ENCODE data around the gene C10orf120. TPM values are rescaled to one million over a fixed set of nuclear protein-coding genes. Genes with fewer than 3 reads are reported as not detected.

Gene C10orf120
- total RNA-seq, 1 donor from 2014 or later: not detected

DNA sequence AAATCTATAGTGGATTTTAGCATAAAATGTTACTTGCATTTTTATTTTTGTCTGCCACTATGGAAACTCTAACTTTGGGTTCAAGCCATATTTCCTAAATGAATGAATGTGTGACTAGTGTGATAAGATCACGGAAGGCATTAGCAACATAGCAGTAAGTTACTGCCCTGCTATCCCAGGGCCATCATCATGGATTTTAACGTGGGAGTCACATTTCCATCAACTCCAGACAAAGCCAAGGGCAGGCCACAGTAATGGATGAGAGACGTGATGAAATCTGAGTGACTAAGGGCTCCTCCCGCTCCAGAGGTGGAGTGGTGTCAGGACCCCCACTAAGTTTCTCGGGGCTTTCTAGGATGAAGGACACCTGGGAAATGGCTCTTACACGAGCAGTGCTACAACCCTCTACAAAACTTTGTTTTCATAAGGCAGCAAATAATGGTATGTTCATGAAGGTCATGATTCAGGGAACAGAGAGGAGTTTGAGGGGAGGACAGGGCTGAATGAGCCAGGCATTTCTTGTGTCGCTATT is 34.3 kb downstream of the C10orf120 start:
- Mint-ChIP-seq H3K27me3 (ENCODE audit: unreplicated experiment) (no peaks in the 10 kb centered on the region), H3K4me1 (ENCODE audit: low read depth, unreplicated experiment) (no peaks in the 10 kb centered on the region), H3K36me3 (ENCODE audit: unreplicated experiment) (no peaks in the 10 kb centered on the region), H3K9me3 (ENCODE audit: unreplicated experiment) (no peaks in the 10 kb centered on the region), H3K4me3 (ENCODE audit: unreplicated experiment) (no peak overlapping the region), H3K27ac (ENCODE audit: unreplicated experiment) (no peak overlapping the region)
- no peak for TF ChIP-seq CTCF (IDR thresholded peaks at IDR 0.05; ENCODE audit: partially characterized antibody, unreplicated experiment)
- no peak for DNase-seq

- H3K36me3 Mint-ChIP-seq (ENCODE audit: unreplicated experiment): no peaks in the 10 kb centered on the region
- no peaks in the 10 kb centered on the region for H3K4me1 Mint-ChIP-seq (ENCODE audit: low read depth, unreplicated experiment)
- DNase-seq: no peak
- no peaks in the 10 kb centered on the region for H3K27me3 Mint-ChIP-seq (ENCODE audit: unreplicated experiment)
- H3K4me3 Mint-ChIP-seq (ENCODE audit: unreplicated experiment): no peak overlapping the region
- H3K9me3 Mint-ChIP-seq (ENCODE audit: unreplicated experiment): no peaks in the 10 kb centered on the region
- no peak for TF ChIP-seq CTCF (IDR thresholded peaks at IDR 0.05; ENCODE audit: partially characterized antibody, unreplicated experiment)
- H3K27ac Mint-ChIP-seq (ENCODE audit: unreplicated experiment): no peak overlapping the region
Measured at GRCh38 chr10:122664501-122664900, 35.1 kb downstream of the C10orf120 start.

- H3K4me3 Mint-ChIP-seq (ENCODE audit: unreplicated experiment): no peak overlapping the region
- H3K27ac Mint-ChIP-seq (ENCODE audit: unreplicated experiment): no peak overlapping the region
- H3K36me3 Mint-ChIP-seq (ENCODE audit: unreplicated experiment): no peaks in the 10 kb centered on the region
- H3K27me3 Mint-ChIP-seq (ENCODE audit: unreplicated experiment): no peaks in the 10 kb centered on the region
- H3K4me1 Mint-ChIP-seq (ENCODE audit: low read depth, unreplicated experiment): no peaks in the 10 kb centered on the region
- H3K9me3 Mint-ChIP-seq (ENCODE audit: unreplicated experiment): no peaks in the 10 kb centered on the region
- TF ChIP-seq CTCF (IDR thresholded peaks at IDR 0.05; ENCODE audit: partially characterized antibody, unreplicated experiment): no peak
- no peak for DNase-seq
Measured at GRCh38 chr10:122663516-122664130, 36.0 kb downstream of the C10orf120 start.

DNA sequence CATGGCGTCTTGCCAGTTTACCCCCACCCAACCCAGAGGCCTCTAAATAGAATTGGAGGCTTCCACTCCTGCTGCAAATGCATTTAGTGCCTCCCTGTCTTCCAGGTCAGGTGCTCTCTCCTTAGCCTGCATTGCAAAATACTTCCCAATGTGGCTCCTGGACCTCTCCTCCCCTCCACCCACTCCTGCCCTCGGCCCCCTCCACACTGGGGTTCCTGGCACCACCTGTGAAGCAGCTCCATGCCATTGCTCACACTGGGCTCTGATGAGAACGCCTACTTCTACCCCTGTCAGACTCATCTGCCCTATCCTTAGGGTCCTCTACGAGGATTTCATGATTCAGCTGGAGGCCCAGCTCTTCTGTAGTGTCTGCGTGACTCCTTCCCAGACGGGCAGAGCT is 37.4 kb downstream of the C10orf120 start:
- Mint-ChIP-seq H3K27ac (ENCODE audit: unreplicated experiment) (no peak overlapping the region), H3K4me1 (ENCODE audit: low read depth, unreplicated experiment) (no peaks in the 10 kb centered on the region), H3K36me3 (ENCODE audit: unreplicated experiment) (no peaks in the 10 kb centered on the region), H3K4me3 (ENCODE audit: unreplicated experiment) (no peak overlapping the region), H3K27me3 (ENCODE audit: unreplicated experiment) (no peaks in the 10 kb centered on the region), H3K9me3 (ENCODE audit: unreplicated experiment) (no peaks in the 10 kb centered on the region)
- DNase-seq: no peak
- no peak for TF ChIP-seq CTCF (IDR thresholded peaks at IDR 0.05; ENCODE audit: partially characterized antibody, unreplicated experiment)

- H3K27ac Mint-ChIP-seq (ENCODE audit: unreplicated experiment): no peak overlapping the region
Measured at GRCh38 chr10:122660696-122661095, 39.0 kb downstream of the C10orf120 start.

More at GRCh38 chr10:122660696-122661095, 39.0 kb downstream of the C10orf120 start:
- TF ChIP-seq CTCF (IDR thresholded peaks at IDR 0.05; ENCODE audit: partially characterized antibody, unreplicated experiment): no peak
- H3K4me3 Mint-ChIP-seq (ENCODE audit: unreplicated experiment): no peak overlapping the region
- DNase-seq: no peak
- H3K9me3 Mint-ChIP-seq (ENCODE audit: unreplicated experiment): no peaks in the 10 kb centered on the region
- H3K4me1 Mint-ChIP-seq (ENCODE audit: low read depth, unreplicated experiment): no peaks in the 10 kb centered on the region
- no peaks in the 10 kb centered on the region for H3K36me3 Mint-ChIP-seq (ENCODE audit: unreplicated experiment)
- no peaks in the 10 kb centered on the region for H3K27me3 Mint-ChIP-seq (ENCODE audit: unreplicated experiment)
